OCI-LY7 (cell line): Measurements from ENCODE around the gene TEX101.

ENCODE experiments used
- CTCF ChIP-seq: fragments of 200-600 bp; sonication (generic); conservative IDR thresholded peaks from 2 replicates; pipeline ENCODE4 v1.5.1; 2014; ENCODE audit warnings: mild to moderate bottlenecking, antibody characterized with exemption, low read length, moderate library complexity, mixed read lengths
- EZH2phosphoT487 ChIP-seq: fragments of 200-600 bp; sonication (generic); IDR thresholded peaks from 2 replicates; pipeline ENCODE4 v1.6.1; 2018; ENCODE audit warnings: low read depth, borderline replicate concordance, mild to moderate bottlenecking, mixed run types, antibody characterized with exemption, low read length, moderate library complexity, mixed read lengths

- TF ChIP-seq CTCF (no peak), EZH2phosphoT487 (no peak)
These were observed 2.4 kb downstream of the TEX101 start for GRCh38 chr19:43416951-43417623.
